ENCODE measurements around the gene REV3L. TPM values are rescaled to one million over a fixed set of nuclear protein-coding genes. Genes with fewer than 3 reads are reported as not detected.

The REV3L gene
- total RNA-seq, 1 donor from 2014 or later: 23.0 TPM

DNA sequence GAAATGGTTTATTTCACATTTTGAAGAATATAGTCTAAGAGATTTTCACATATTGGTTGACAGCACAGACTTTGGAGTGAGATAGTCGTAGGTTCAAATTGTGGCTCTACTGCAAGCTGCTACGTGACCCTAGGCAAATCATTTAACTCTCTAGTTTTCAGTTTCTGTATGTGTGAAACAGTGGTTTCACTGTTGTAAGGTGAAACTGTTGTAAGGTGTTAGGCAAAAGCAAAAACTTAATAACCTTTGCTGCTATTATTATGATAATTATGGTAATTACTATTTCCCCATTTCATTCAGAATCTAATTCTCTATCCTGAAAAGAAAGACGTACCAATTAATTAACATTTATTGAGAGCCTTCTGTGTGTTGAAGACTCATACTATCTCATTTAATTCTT lies 144.2 kb downstream of the REV3L start:
- no peaks in the 10 kb centered on the region for H3K27me3 Mint-ChIP-seq (ENCODE audit: low read depth, unreplicated experiment)
- no peak overlapping the region for H3K9ac ChIP-seq (ENCODE audit: low read length)
- H2AFZ ChIP-seq (ENCODE audit: low read depth, low read length): no peak overlapping the region
- H3K4me3 Mint-ChIP-seq (ENCODE audit: unreplicated experiment): no peak overlapping the region
- H3K4me1 Mint-ChIP-seq (ENCODE audit: low read depth, unreplicated experiment): no peaks in the 10 kb centered on the region
- no peaks in the 10 kb centered on the region for H3K9me3 ChIP-seq (ENCODE audit: insufficient read depth, low read depth, low read length)
- no peaks in the 10 kb centered on the region for H3K27me3 ChIP-seq (ENCODE audit: insufficient read depth, low read length)
- H3K27ac Mint-ChIP-seq (ENCODE audit: unreplicated experiment): no peak overlapping the region
- H3K27ac ChIP-seq (ENCODE audit: low read depth, low read length): no peak overlapping the region
- no peaks in the 10 kb centered on the region for H3K4me1 ChIP-seq (ENCODE audit: insufficient read depth, low read length)
- DNase-seq (ENCODE audit: low read depth) (no peak), FAIRE-seq (no peak)
- H3K36me3 ChIP-seq (ENCODE audit: insufficient read depth, low read length): peaks cover 9% of the 10 kb centered on the region
- H4K20me1 ChIP-seq (ENCODE audit: insufficient read depth, low read length): no peaks in the 10 kb centered on the region
- peaks cover 10% of the 10 kb centered on the region for H3K36me3 Mint-ChIP-seq (ENCODE audit: low read depth, unreplicated experiment)
- H3K4me3 ChIP-seq (ENCODE audit: insufficient read depth, low read depth, low read length): no peak overlapping the region
- H3K9me3 Mint-ChIP-seq (ENCODE audit: unreplicated experiment): no peaks in the 10 kb centered on the region
- TF ChIP-seq, protein P1, sequence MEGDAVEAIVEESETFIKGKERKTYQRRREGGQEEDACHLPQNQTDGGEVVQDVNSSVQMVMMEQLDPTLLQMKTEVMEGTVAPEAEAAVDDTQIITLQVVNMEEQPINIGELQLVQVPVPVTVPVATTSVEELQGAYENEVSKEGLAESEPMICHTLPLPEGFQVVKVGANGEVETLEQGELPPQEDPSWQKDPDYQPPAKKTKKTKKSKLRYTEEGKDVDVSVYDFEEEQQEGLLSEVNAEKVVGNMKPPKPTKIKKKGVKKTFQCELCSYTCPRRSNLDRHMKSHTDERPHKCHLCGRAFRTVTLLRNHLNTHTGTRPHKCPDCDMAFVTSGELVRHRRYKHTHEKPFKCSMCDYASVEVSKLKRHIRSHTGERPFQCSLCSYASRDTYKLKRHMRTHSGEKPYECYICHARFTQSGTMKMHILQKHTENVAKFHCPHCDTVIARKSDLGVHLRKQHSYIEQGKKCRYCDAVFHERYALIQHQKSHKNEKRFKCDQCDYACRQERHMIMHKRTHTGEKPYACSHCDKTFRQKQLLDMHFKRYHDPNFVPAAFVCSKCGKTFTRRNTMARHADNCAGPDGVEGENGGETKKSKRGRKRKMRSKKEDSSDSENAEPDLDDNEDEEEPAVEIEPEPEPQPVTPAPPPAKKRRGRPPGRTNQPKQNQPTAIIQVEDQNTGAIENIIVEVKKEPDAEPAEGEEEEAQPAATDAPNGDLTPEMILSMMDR (IDR thresholded peaks at IDR 0.05; ENCODE audit: insufficient read depth, low read depth, low read length): no peak
- no peak for TF ChIP-seq EZH2 (IDR thresholded peaks at IDR 0.05; ENCODE audit: insufficient read depth, low read length)
- H3K4me2 ChIP-seq (ENCODE audit: low read length): no peak overlapping the region
- no peaks in the 10 kb centered on the region for H3K79me2 ChIP-seq (ENCODE audit: insufficient read depth, low read length)

DNA sequence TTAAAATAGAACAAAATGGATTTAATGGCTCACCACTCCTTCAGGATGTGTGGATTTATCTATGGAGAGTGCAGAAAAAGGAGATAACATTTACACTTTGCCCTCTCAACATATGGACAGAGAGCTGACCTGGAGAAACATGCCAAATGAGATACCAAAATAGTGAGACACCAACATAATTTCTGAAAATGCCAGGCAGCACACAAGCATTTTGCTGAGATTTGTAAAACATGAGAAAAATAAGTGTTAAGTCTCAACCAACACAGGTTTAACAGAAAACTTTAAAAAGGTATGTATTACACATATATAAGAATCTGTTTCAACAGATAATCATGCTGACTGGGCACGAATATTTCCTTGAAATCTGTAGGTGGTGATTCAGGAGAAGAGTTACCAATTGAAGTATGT lies 145.2 kb downstream of the REV3L start:
- no peak overlapping the region for H3K4me3 Mint-ChIP-seq (ENCODE audit: unreplicated experiment)

More for the DNA sequence above, 145.2 kb downstream of the REV3L start:
- peaks cover 10% of the 10 kb centered on the region for H3K36me3 Mint-ChIP-seq (ENCODE audit: low read depth, unreplicated experiment)
- Histone ChIP-seq H3K4me1 (ENCODE audit: insufficient read depth, low read length) (no peaks in the 10 kb centered on the region), H2AFZ (ENCODE audit: low read depth, low read length) (no peak overlapping the region), H3K9me3 (ENCODE audit: insufficient read depth, low read depth, low read length) (no peaks in the 10 kb centered on the region), H3K9ac (ENCODE audit: low read length) (no peak overlapping the region), H3K27me3 (ENCODE audit: insufficient read depth, low read length) (no peaks in the 10 kb centered on the region), H3K36me3 (ENCODE audit: insufficient read depth, low read length) (peaks cover 12% of the 10 kb centered on the region), H3K4me2 (ENCODE audit: low read length) (no peak overlapping the region), H3K79me2 (ENCODE audit: insufficient read depth, low read length) (no peaks in the 10 kb centered on the region), H3K27ac (ENCODE audit: low read depth, low read length) (no peak overlapping the region), H3K4me3 (ENCODE audit: insufficient read depth, low read depth, low read length) (no peak overlapping the region), H4K20me1 (ENCODE audit: insufficient read depth, low read length) (no peaks in the 10 kb centered on the region)
- no peaks in the 10 kb centered on the region for H3K9me3 Mint-ChIP-seq (ENCODE audit: unreplicated experiment)
- TF ChIP-seq, protein P1 (IDR thresholded peaks at IDR 0.05; ENCODE audit: insufficient read depth, low read depth, low read length): no peak
- no peak for TF ChIP-seq EZH2 (IDR thresholded peaks at IDR 0.05; ENCODE audit: insufficient read depth, low read length)
- no peaks in the 10 kb centered on the region for H3K4me1 Mint-ChIP-seq (ENCODE audit: low read depth, unreplicated experiment)
- no peak for DNase-seq (ENCODE audit: low read depth)
- no peak overlapping the region for H3K27ac Mint-ChIP-seq (ENCODE audit: unreplicated experiment)
- no peaks in the 10 kb centered on the region for H3K27me3 Mint-ChIP-seq (ENCODE audit: low read depth, unreplicated experiment)
- FAIRE-seq: no peak
